OCI-LY3 (cell line): ENCODE results near the gene FBXL14.

ENCODE experiments used
- CTCF ChIP-seq: fragments of 200-600, 300-600 bp; sonication (generic); IDR thresholded peaks from 2 replicates; pipeline ENCODE4 v1.5.1; 2014; ENCODE audit warnings: antibody characterized with exemption, low read length, low read depth
- EZH2phosphoT487 ChIP-seq: fragments of 200-600 bp; shearing (Covaris generic); IDR thresholded peaks from 2 replicates; pipeline ENCODE4 v1.6.1; 2018; ENCODE audit warnings: antibody characterized with exemption, mixed run types, low read depth

GRCh38 chr12:1634590-1635191, 40.3 kb upstream of the FBXL14 start:
- TF ChIP-seq CTCF (peak; percentile 81), EZH2phosphoT487 (no peak)
